HepG2 (cell line): ENCODE data around the gene HUNK. TPM values are rescaled to one million over a fixed set of nuclear protein-coding genes. Genes with fewer than 3 reads are reported as not detected.

ENCODE experiments used
- CCAR2 ChIP-seq: fragments of 200-400 bp; formaldehyde crosslinking; optimal IDR thresholded peaks from 2 replicates; pipeline ENCODE3; 2018; ENCODE audit warnings: low read depth, mild to moderate bottlenecking, low read length, moderate library complexity
- EP300 ChIP-seq, 3 experiments: sonication (generic) in 1 of 3; formaldehyde crosslinking in 1 of 3; IDR thresholded peaks; 2 replicates each; pipeline versions ENCODE4 v1.5.1 to v1.6.1; 2011 to 2020; ENCODE audit warnings: low read depth in 2 of 3, low read length in 2 of 3, borderline replicate concordance in 1 of 3, improper control_type of control experiment in 1 of 3, mild to moderate bottlenecking in 1 of 3, missing genetic modification reagents in 1 of 3, moderate library complexity in 1 of 3
- FOXA3 ChIP-seq: IDR thresholded peaks from 2 replicates; pipeline ENCODE4 v1.6.1; 2016; ENCODE audit warnings: missing genetic modification reagents, missing compliant biosample characterization
- HMGXB3 ChIP-seq: sonication (generic); formaldehyde crosslinking; IDR thresholded peaks from 2 replicates; pipeline ENCODE4 v1.4.0; 2020; ENCODE audit warnings: missing genetic modification reagents, borderline replicate concordance
- LCORL ChIP-seq, 2 experiments: fragments of 450-650 bp in 1 of 2; sonication (generic) in 1 of 2; formaldehyde crosslinking in 1 of 2; IDR thresholded peaks; 2 replicates each; pipeline versions ENCODE4 v1.5.0 to v1.6.1; 2017 to 2020; ENCODE audit warnings: antibody characterized with exemption in 1 of 2, missing genetic modification reagents in 1 of 2
- LRRFIP1 ChIP-seq: sonication (generic); formaldehyde crosslinking; conservative IDR thresholded peaks from 2 replicates; pipeline ENCODE4 v1.4.0; 2020; ENCODE audit warnings: missing genetic modification reagents
- MLLT10 ChIP-seq: sonication (generic); formaldehyde crosslinking; IDR thresholded peaks from 2 replicates; pipeline ENCODE4 v1.4.0; 2020; ENCODE audit warnings: missing genetic modification reagents
- NPAS2 ChIP-seq: sonication (generic); formaldehyde crosslinking; IDR thresholded peaks from 2 replicates; pipeline ENCODE4 v1.8.0; 2022; ENCODE audit warnings: mild to moderate bottlenecking, missing genetic modification reagents, borderline replicate concordance
- TBX2 ChIP-seq: sonication (generic); formaldehyde crosslinking; IDR thresholded peaks from 2 replicates; pipeline ENCODE4 v1.5.0; 2020; ENCODE audit warnings: missing genetic modification reagents, mild to moderate bottlenecking, borderline replicate concordance
- ZBTB7A ChIP-seq: sonication (generic); formaldehyde crosslinking; IDR thresholded peaks from 2 replicates; pipeline ENCODE4 v1.8.0; 2022; ENCODE audit warnings: mild to moderate bottlenecking, missing genetic modification reagents
- ZFP36 ChIP-seq: fragments of 150-350 bp; IDR thresholded peaks from 2 replicates; pipeline ENCODE4 v1.6.1; 2018; ENCODE audit warnings: borderline replicate concordance, low read length, low read depth; ENCODE audit not compliant: partially characterized antibody
- ZFP82 ChIP-seq: sonication (generic); formaldehyde crosslinking; IDR thresholded peaks from 2 replicates; pipeline ENCODE4 v1.5.1; 2020; ENCODE audit warnings: mild to moderate bottlenecking, missing genetic modification reagents, borderline replicate concordance
- ZMYM3 ChIP-seq: sonication (generic); formaldehyde crosslinking; IDR thresholded peaks from 2 replicates; pipeline ENCODE4 v1.5.1; 2020; ENCODE audit warnings: mild to moderate bottlenecking, missing genetic modification reagents
- ZNF331 ChIP-seq: sonication (generic); formaldehyde crosslinking; IDR thresholded peaks from 2 replicates; pipeline ENCODE4 v1.4.0; 2020; ENCODE audit warnings: missing genetic modification reagents
- ZNF333 ChIP-seq: sonication (generic); formaldehyde crosslinking; IDR thresholded peaks from 2 replicates; pipeline ENCODE4 v1.4.0; 2020; ENCODE audit warnings: mild to moderate bottlenecking, missing genetic modification reagents, borderline replicate concordance
- ZNF383 ChIP-seq: sonication (generic); formaldehyde crosslinking; IDR thresholded peaks from 2 replicates; pipeline ENCODE4 v1.4.0; 2020; ENCODE audit warnings: missing genetic modification reagents, mild to moderate bottlenecking, borderline replicate concordance
- ZNF446 ChIP-seq: sonication (generic); formaldehyde crosslinking; IDR thresholded peaks from 2 replicates; pipeline ENCODE4 v1.5.0; 2020; ENCODE audit warnings: mild to moderate bottlenecking, missing genetic modification reagents
- ZNF678 ChIP-seq: sonication (generic); formaldehyde crosslinking; IDR thresholded peaks from 2 replicates; pipeline ENCODE4 v1.4.0; 2020; ENCODE audit warnings: mild to moderate bottlenecking, missing genetic modification reagents
- polyA plus RNA-seq, 8 experiments: library from polyadenylated mRNA; depleted of rRNA in 3 of 8; stranded (reverse) in 7 of 8; unstranded in 1 of 8; fragments of >200 nt; fragmentation: Illumina TruSeq in 4 of 8; extraction: Trizol in 4 of 8; gene quantifications; 2 replicates each; pipeline versions ENCODE4 v1.2.1 to v1.2.3, GENCODE V29; 2011 to 2016; ENCODE audit warnings: low read depth in 4 of 8, missing spikeins in 1 of 8, mixed read lengths in 1 of 8; ENCODE audit not compliant: insufficient read depth in 1 of 8
- total RNA-seq, 5 experiments: library from RNA; depleted of rRNA; stranded (reverse); fragments of >200 nt; fragmentation: Illumina TruSeq; extraction: Trizol; gene quantifications; 2 replicates each; pipeline ENCODE4 v1.2.3, GENCODE V29; 2016; ENCODE audit warnings: low read depth in 1 of 5
- TF ChIP-seq, protein P1 (sequence below): sonication (generic); formaldehyde crosslinking; IDR thresholded peaks from 2 replicates; pipeline ENCODE4 v1.4.0; 2020; ENCODE audit warnings: mild to moderate bottlenecking, missing genetic modification reagents
- TF ChIP-seq, protein P2 (sequence below): sonication (generic); formaldehyde crosslinking; IDR thresholded peaks from 2 replicates; pipeline ENCODE4 v1.4.0; 2020; ENCODE audit warnings: missing genetic modification reagents

HUNK gene
- total and polyA plus RNA-seq, 2 of the 13 experiments (the other 11 are each of a cell fraction or from before 2014, with no cell fraction given), result 1.8 to 1.9 TPM

DNA sequence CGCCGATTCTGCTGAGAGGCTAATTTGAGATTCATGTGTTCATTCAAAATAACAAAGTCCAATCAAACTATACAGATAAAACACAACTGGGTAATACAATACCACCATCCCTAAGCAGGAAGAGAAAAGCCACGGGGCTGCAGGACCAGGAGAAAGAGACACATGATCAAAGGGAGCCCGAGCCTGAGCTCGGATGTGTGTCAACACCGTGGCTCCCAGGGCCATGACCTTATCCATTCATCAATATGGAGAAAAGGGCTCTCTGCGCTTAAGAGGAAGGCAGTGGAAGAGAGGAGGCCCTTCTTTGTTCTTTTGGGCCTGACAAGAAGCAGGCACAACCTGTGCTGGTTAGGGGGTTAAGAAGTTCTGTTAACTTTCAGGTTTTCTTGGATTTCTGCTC lies 56.7 kb downstream of the HUNK start (continued):
- TF ChIP-seq ZNF678 (no peak), ZBTB7A (no peak), EP300 (IDR thresholded peaks at IDR 0.05; ENCODE audit: low read depth in 2 of 2, low read length in 2 of 2) (peak in 1 of 2 experiments; percentile 92; a peak in 2 of 4 replicates), EP300 (CRISPR knock-in tag; IDR thresholded peaks at IDR 0.05; ENCODE audit: borderline replicate concordance) (peak; percentile 44; the same call in 1 of the 2 replicates), LRRFIP1 (CRISPR knock-in tag) (no peak), ZMYM3 (CRISPR knock-in tag) (peak; percentile 79), ZFP82 (CRISPR knock-in tag) (0 out of 2 replicates have a peak, but pooled peaks have one; percentile 28), NPAS2 (CRISPR knock-in tag) (no peak), ZNF383 (no peak), CCAR2 (no peak), LCORL (IDR thresholded peaks at IDR 0.05) (no peak), LCORL (CRISPR knock-in tag; IDR thresholded peaks at IDR 0.05) (0 out of 2 replicates have a peak, but pooled peaks have one; percentile 75), TBX2 (CRISPR knock-in tag) (peak; percentile 77; the same call in 1 of the 2 replicates), ZFP36 (no peak), HMGXB3 (CRISPR knock-in tag) (no peak), FOXA3 (peak; percentile 98), ZNF446 (CRISPR knock-in tag) (no peak), MLLT10 (CRISPR knock-in tag) (no peak), ZNF331 (peak; percentile 78; the same call in 1 of the 2 replicates), ZNF333 (CRISPR knock-in tag) (no peak)
- TF ChIP-seq, protein P1, sequence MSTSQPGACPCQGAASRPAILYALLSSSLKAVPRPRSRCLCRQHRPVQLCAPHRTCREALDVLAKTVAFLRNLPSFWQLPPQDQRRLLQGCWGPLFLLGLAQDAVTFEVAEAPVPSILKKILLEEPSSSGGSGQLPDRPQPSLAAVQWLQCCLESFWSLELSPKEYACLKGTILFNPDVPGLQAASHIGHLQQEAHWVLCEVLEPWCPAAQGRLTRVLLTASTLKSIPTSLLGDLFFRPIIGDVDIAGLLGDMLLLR (CRISPR knock-in tag), result no peak
- TF ChIP-seq, protein P2, sequence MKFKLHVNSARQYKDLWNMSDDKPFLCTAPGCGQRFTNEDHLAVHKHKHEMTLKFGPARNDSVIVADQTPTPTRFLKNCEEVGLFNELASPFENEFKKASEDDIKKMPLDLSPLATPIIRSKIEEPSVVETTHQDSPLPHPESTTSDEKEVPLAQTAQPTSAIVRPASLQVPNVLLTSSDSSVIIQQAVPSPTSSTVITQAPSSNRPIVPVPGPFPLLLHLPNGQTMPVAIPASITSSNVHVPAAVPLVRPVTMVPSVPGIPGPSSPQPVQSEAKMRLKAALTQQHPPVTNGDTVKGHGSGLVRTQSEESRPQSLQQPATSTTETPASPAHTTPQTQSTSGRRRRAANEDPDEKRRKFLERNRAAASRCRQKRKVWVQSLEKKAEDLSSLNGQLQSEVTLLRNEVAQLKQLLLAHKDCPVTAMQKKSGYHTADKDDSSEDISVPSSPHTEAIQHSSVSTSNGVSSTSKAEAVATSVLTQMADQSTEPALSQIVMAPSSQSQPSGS (CRISPR knock-in tag), result peak; percentile 39; the same call in 1 of the 2 replicates
